Loucy (cell line): ENCODE results near the gene SLC44A1.

Experiments used
- CTCF ChIP-seq: fragments of 200-600 bp; sonication (generic); conservative IDR thresholded peaks from 2 replicates; pipeline ENCODE4 v1.5.1; 2014; ENCODE audit warnings: mild to moderate bottlenecking, antibody characterized with exemption, low read length
- EZH2phosphoT487 ChIP-seq: fragments of 200-600 bp; IDR thresholded peaks from 2 replicates; pipeline ENCODE4 v1.6.1; 2018; ENCODE audit warnings: antibody characterized with exemption, mild to moderate bottlenecking, moderate library complexity, borderline replicate concordance

- TF ChIP-seq CTCF (no peak), EZH2phosphoT487 (no peak)
Measured at GRCh38 chr9:105375323-105375722, 130.9 kb downstream of the SLC44A1 start.
